ENCODE results near the gene SLC27A2. TPM values are rescaled to one million over a fixed set of nuclear protein-coding genes. Genes with fewer than 3 reads are reported as not detected.

The SLC27A2 gene
- total and polyA plus RNA-seq, 2 experiments from 2014 or later, result not detected

DNA sequence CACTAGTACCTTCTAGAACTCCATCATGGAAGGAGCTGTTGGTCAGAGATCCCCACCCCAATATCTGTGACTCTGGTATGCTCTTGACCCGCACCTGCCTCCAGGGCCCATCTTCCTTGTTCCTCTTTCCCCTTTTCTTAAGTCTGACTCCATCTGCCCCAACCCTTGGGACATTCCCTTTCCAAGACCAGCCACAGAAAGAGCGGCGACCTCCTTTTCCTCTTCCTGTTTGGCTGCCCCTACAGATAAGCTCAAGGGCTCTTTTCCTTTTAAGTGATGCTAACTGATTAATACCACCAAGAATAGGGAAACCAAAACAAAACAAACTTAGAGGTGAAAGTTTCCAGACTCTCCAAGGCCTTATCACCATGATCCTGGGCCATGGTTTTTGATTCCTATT, 41.0 kb upstream of the SLC27A2 start:
- DNase-seq, result no peak
- Histone ChIP-seq H3K27ac (no peak overlapping the region), H2AFZ (no peak overlapping the region), H4K20me1 (ENCODE audit: insufficient read depth) (no peaks in the 10 kb centered on the region), H3K4me1 (ENCODE audit: insufficient read depth) (peaks cover 37% of the 10 kb centered on the region), H3K36me3 (ENCODE audit: low read depth) (no peaks in the 10 kb centered on the region), H3K4me2 (ENCODE audit: unreplicated experiment) (no peak overlapping the region), H3K79me2 (ENCODE audit: insufficient read depth) (no peaks in the 10 kb centered on the region), H3K9ac (no peak overlapping the region), H3K9me3 (ENCODE audit: low read depth) (no peaks in the 10 kb centered on the region), H3K9me2 (ENCODE audit: insufficient read depth) (no peaks in the 10 kb centered on the region), H3F3A (ENCODE audit: insufficient read depth) (peaks cover 30% of the 10 kb centered on the region), H3K4me3 (no peak overlapping the region), H3K27me3 (replicated peaks; ENCODE audit: insufficient read depth) (no peaks in the 10 kb centered on the region)
- 91% methylated on average over 3 of the region's 3 CpGs for WGBS, 2 experiments (ENCODE audit: low coverage in 1 of 2, low lambda C conversion rate in 2 of 2, missing lambda C conversion rate in 2 of 2)
- in situ Hi-C loops (cut with MboI), result loop anchor here (10.0 to 25.0 kb wide), 2 partner anchors 716 to 1279 kb away; partner anchors contain the start of gene FGF7
- TF ChIP-seq EZH2 (IDR thresholded peaks at IDR 0.05; ENCODE audit: insufficient read depth, poor library complexity, severe bottlenecking), result no peak
- TF ChIP-seq EZH2phosphoT487 (IDR thresholded peaks at IDR 0.05; ENCODE audit: insufficient read depth, low read depth), result no peak

DNA sequence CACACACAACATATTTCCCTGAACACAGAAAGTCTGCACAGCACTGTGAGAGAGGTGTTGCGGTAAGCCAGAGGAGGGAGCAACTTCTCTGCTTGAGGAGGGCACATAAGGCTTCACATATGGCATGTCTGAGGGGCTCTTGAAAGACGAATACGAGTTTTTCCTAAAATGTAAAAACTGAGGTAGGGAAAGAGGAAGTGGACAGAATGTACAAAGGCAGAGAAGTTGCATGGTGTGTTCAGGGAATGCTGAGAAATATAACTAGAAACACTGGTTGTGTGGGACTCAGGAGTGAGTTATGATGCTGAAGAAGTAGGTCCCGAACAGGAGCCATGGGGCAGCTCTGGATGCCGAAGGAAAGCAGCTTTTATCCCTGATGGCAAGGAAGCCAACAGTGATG, 40.1 kb upstream of the SLC27A2 start:
- Histone ChIP-seq H3K4me2 (ENCODE audit: unreplicated experiment) (no peak overlapping the region), H3K79me2 (ENCODE audit: insufficient read depth) (no peaks in the 10 kb centered on the region), H3K9ac (no peak overlapping the region), H3F3A (ENCODE audit: insufficient read depth) (peaks cover 21% of the 10 kb centered on the region), H3K9me2 (ENCODE audit: insufficient read depth) (no peaks in the 10 kb centered on the region), H3K4me3 (no peak overlapping the region), H4K20me1 (ENCODE audit: insufficient read depth) (no peaks in the 10 kb centered on the region), H3K36me3 (ENCODE audit: low read depth) (no peaks in the 10 kb centered on the region), H3K9me3 (ENCODE audit: low read depth) (no peaks in the 10 kb centered on the region), H3K4me1 (ENCODE audit: insufficient read depth) (peaks cover 28% of the 10 kb centered on the region), H3K27me3 (replicated peaks; ENCODE audit: insufficient read depth) (no peaks in the 10 kb centered on the region), H2AFZ (no peak overlapping the region), H3K27ac (no peak overlapping the region)
- in situ Hi-C loops (cut with MboI), result loop anchor here (10.0 to 25.0 kb wide), 2 partner anchors 717 to 1280 kb away; partner anchors contain the start of gene FGF7
- TF ChIP-seq EZH2phosphoT487 (IDR thresholded peaks at IDR 0.05; ENCODE audit: insufficient read depth, low read depth) (no peak), EZH2 (IDR thresholded peaks at IDR 0.05; ENCODE audit: insufficient read depth, poor library complexity, severe bottlenecking) (no peak)
- 76 to 77% methylated on average over 5 of the region's 5 CpGs for WGBS, 2 experiments (ENCODE audit: low coverage in 1 of 2, low lambda C conversion rate in 2 of 2, missing lambda C conversion rate in 2 of 2)
- no peak for DNase-seq

DNA sequence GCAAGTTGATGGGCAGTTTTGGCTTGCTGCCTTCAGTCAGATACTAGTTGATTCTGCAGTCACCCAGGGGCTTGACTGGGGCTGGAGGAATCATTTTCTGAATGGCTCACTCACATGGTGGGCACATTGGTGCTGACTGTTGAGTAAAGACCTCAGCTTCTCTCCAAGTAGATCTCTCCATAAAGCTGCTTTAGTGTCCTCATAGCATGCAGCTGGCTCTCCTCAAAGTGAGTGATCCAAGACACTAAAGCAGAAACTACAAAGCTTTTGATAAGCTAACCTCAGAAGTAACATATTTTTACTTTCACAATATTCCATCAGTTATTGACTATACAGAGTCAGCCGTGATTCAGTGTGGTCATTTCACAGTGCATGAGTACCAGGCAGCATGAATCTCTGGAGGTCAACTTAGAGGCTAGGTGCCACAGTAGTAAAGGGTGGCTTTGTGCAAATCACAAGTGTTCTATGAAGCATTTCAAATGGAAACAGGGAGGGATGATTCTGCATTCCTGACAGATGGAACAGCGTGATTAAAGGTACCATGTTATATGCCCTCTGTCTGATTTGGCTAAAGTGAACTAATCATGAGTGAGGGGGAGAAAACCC, 38.6 kb upstream of the SLC27A2 start:
- H3K4me3 ChIP-seq, result no peak overlapping the region
- in situ Hi-C loops (cut with MboI), result loop anchor here (10.0 to 25.0 kb wide), 2 partner anchors 719 to 1281 kb away; partner anchors contain the start of gene FGF7
- no peak for TF ChIP-seq EZH2phosphoT487 (IDR thresholded peaks at IDR 0.05; ENCODE audit: insufficient read depth, low read depth)
- TF ChIP-seq EZH2 (IDR thresholded peaks at IDR 0.05; ENCODE audit: insufficient read depth, poor library complexity, severe bottlenecking), result no peak
- H3K27me3 ChIP-seq (replicated peaks; ENCODE audit: insufficient read depth), result no peaks in the 10 kb centered on the region
- no peak overlapping the region for H3K4me2 ChIP-seq (ENCODE audit: unreplicated experiment)
- 94 to 98% methylated on average over 2 of the region's 2 CpGs for WGBS, 2 experiments (ENCODE audit: low coverage in 1 of 2, low lambda C conversion rate in 2 of 2, missing lambda C conversion rate in 2 of 2)
- no peaks in the 10 kb centered on the region for H4K20me1 ChIP-seq (ENCODE audit: insufficient read depth)
- H3K4me1 ChIP-seq (ENCODE audit: insufficient read depth), result peaks cover 16% of the 10 kb centered on the region
- no peak for DNase-seq
- no peaks in the 10 kb centered on the region for H3K36me3 ChIP-seq (ENCODE audit: low read depth)
- H3K9me2 ChIP-seq (ENCODE audit: insufficient read depth), result no peaks in the 10 kb centered on the region
- H3K9ac ChIP-seq, result no peak overlapping the region
- H2AFZ ChIP-seq, result no peak overlapping the region
- no peaks in the 10 kb centered on the region for H3K79me2 ChIP-seq (ENCODE audit: insufficient read depth)
- no peaks in the 10 kb centered on the region for H3K9me3 ChIP-seq (ENCODE audit: low read depth)
- no peak overlapping the region for H3K27ac ChIP-seq
- H3F3A ChIP-seq (ENCODE audit: insufficient read depth), result peaks cover 10% of the 10 kb centered on the region

DNA sequence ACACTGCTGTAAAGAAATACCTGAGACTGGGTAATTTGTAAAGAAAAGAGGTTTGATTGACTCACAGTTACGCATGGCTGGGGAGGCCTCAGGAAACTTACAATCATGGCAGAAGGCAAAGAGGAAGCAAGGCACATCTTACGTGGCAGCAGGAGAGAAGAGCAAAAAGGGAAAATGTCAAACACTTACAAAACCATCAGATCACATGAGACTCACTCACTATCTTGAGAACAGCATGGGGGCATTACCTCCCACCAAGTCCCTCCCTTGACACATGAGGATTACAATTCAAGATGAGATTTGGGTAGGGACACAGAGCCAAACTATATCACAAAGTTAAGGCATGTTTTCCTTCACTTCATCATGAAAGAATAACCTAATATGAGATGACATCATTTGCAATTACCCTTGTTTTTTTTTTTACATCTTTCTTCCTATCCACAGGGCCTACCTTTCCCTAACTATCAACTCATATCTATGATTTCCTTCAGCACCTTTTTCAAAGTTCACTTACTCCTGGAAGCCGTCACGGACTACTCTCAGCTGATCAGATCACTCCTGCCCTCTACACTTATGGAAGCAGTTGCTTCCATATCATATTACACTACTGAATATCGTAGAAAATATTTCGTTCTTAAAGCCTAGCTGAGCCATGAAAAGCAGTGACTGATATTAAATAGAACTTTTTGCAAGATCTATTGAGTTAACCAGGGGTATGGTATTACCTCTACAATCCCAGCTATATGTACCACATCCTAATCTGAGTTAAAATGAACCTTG, 37.5 kb upstream of the SLC27A2 start:
- no peaks in the 10 kb centered on the region for H3K36me3 ChIP-seq (ENCODE audit: low read depth)
- in situ Hi-C loops (cut with MboI), result loop anchor here (10.0 to 25.0 kb wide), 2 partner anchors 720 to 1282 kb away; partner anchors contain the start of gene FGF7
- peak overlapping the region; percentile 42 for H3K4me2 ChIP-seq (ENCODE audit: unreplicated experiment)
- no peaks in the 10 kb centered on the region for H3K9me2 ChIP-seq (ENCODE audit: insufficient read depth)
- TF ChIP-seq EZH2phosphoT487 (IDR thresholded peaks at IDR 0.05; ENCODE audit: insufficient read depth, low read depth) (no peak), EZH2 (IDR thresholded peaks at IDR 0.05; ENCODE audit: insufficient read depth, poor library complexity, severe bottlenecking) (no peak)
- H3K79me2 ChIP-seq (ENCODE audit: insufficient read depth), result no peaks in the 10 kb centered on the region
- peaks cover 5% of the 10 kb centered on the region; the same call in 1 of the 2 replicates for H3F3A ChIP-seq (ENCODE audit: insufficient read depth)
- DNase-seq, result no peak
- WGBS, 2 experiments (ENCODE audit: low coverage in 1 of 2, low lambda C conversion rate in 2 of 2, missing lambda C conversion rate in 2 of 2), result 65 to 71% methylated on average over 6 of the region's 6 CpGs
- no peaks in the 10 kb centered on the region for H4K20me1 ChIP-seq (ENCODE audit: insufficient read depth)
- H3K27ac ChIP-seq, result peak overlapping the region; percentile 11; the same call in 1 of the 2 replicates
- H3K9ac ChIP-seq, result peak overlapping the region; percentile 5; the same call in 1 of the 2 replicates
- H3K9me3 ChIP-seq (ENCODE audit: low read depth), result no peaks in the 10 kb centered on the region
- no peaks in the 10 kb centered on the region for H3K27me3 ChIP-seq (replicated peaks; ENCODE audit: insufficient read depth)
- H3K4me1 ChIP-seq (ENCODE audit: insufficient read depth), result peaks cover 13% of the 10 kb centered on the region
- peak overlapping the region; percentile 24 for H2AFZ ChIP-seq
- no peak overlapping the region for H3K4me3 ChIP-seq
